Type B pancreatic cell (in vitro differentiated cells): ENCODE measurements around the gene SNAP29. TPM values are rescaled to one million over a fixed set of nuclear protein-coding genes. Genes with fewer than 3 reads are reported as not detected.

Experiments
- DNase-seq: peaks from one replicate; pipeline ENCODE4 v3.0.0; 2021; ENCODE audit warnings: mixed read lengths; ENCODE audit not compliant: unreplicated experiment; ENCODE audit errors: extremely low spot score
- H3K27ac Mint-ChIP-seq: 2 replicates; pipeline ENCODE4 v1.8.0; 2021; ENCODE audit warnings: mild to moderate bottlenecking, mixed read lengths
- H3K27me3 Mint-ChIP-seq: 2 replicates; pipeline ENCODE4 v1.8.0; 2021; ENCODE audit warnings: mixed read lengths
- H3K36me3 Mint-ChIP-seq: 2 replicates; pipeline ENCODE4 v1.8.0; 2021; ENCODE audit warnings: mixed read lengths
- H3K4me1 Mint-ChIP-seq: one replicate; pipeline ENCODE4 v1.8.0; 2021; ENCODE audit warnings: mixed read lengths; ENCODE audit not compliant: unreplicated experiment
- H3K4me3 Mint-ChIP-seq: 2 replicates; pipeline ENCODE4 v1.8.0; 2021; ENCODE audit warnings: mild to moderate bottlenecking, mixed read lengths
- H3K9me3 Mint-ChIP-seq: 2 replicates; pipeline ENCODE4 v1.8.0; 2021; ENCODE audit warnings: mixed read lengths
- total RNA-seq: library from RNA; stranded (reverse); gene quantifications from 2 replicates; pipeline ENCODE4 v1.2.1, GENCODE V29; 2021; ENCODE audit warnings: low replicate concordance
- TF ChIP-seq, protein P1 (sequence below): fragments of 200-600 bp; sonication (generic); conservative IDR thresholded peaks from 2 replicates; pipeline ENCODE4 v1.5.0; 2021; ENCODE audit warnings: antibody characterized with exemption, mild to moderate bottlenecking

Gene SNAP29
- total RNA-seq, 1 donor from 2014 or later, result 20.4 TPM

DNA sequence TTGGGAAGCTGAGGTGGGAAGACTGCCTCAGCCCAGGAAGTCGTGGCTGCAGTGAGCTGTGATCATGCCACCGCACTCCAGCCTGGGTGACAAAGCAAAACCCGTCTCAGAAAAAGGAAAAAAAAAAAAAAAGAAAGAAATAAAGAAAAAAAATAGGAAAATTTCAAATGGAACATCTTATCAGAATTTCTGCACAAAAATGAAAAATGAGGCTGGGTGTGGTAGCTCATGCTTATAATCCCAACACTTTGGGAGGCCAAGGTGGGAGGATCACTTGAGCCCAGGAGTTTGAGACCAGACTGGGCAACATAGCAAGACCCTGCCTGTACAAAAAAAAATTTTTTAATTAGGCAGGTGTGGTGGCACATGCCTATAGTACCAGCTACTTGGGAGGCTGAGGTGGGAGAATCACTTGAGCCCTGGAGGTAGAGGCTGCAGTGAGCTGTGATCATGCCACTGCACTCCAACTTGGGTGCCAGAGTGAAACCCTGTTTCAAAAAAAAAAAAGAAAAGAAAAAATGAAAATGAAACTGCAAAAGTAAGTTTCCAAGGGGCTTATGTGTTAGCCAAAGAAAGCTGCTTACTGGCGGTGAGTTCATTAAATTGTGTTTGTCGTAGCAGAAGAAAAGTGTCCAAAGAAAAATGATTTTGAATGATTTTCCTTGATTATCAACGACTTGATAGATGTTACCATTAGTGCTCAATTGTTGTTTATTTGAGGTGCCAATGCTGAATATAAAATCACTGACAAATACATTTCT, 50.9 kb downstream of the SNAP29 start:
- H3K27ac Mint-ChIP-seq, result no peak overlapping the region
- DNase-seq, result no peak
- H3K9me3 Mint-ChIP-seq, result no peaks in the 10 kb centered on the region
- no peaks in the 10 kb centered on the region for H3K4me1 Mint-ChIP-seq
- no peak overlapping the region for H3K4me3 Mint-ChIP-seq
- H3K27me3 Mint-ChIP-seq, result peaks cover 4% of the 10 kb centered on the region
- H3K36me3 Mint-ChIP-seq, result no peaks in the 10 kb centered on the region
- TF ChIP-seq, protein P1, sequence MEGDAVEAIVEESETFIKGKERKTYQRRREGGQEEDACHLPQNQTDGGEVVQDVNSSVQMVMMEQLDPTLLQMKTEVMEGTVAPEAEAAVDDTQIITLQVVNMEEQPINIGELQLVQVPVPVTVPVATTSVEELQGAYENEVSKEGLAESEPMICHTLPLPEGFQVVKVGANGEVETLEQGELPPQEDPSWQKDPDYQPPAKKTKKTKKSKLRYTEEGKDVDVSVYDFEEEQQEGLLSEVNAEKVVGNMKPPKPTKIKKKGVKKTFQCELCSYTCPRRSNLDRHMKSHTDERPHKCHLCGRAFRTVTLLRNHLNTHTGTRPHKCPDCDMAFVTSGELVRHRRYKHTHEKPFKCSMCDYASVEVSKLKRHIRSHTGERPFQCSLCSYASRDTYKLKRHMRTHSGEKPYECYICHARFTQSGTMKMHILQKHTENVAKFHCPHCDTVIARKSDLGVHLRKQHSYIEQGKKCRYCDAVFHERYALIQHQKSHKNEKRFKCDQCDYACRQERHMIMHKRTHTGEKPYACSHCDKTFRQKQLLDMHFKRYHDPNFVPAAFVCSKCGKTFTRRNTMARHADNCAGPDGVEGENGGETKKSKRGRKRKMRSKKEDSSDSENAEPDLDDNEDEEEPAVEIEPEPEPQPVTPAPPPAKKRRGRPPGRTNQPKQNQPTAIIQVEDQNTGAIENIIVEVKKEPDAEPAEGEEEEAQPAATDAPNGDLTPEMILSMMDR, result no peak

DNA sequence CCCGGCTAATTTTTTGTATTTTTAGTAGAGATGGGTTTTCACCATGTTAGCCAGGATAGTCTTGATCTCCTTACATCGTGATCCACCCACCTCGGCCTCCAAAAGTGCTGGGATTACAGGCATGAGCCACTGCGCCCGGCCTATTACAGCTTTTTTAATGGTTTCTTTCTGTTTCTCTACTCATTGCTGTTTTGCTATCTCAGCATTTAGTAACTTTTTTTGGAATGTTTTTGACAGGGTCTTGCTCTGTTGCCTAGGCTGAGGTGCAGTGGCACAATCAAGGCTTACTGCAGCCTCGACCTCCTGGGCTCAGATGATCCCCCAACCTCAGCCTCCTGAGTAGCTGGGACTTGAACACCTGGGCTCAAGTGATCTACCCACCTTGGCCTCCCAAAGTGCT, 53.7 kb downstream of the SNAP29 start:
- Mint-ChIP-seq H3K27ac (no peak overlapping the region), H3K36me3 (no peaks in the 10 kb centered on the region), H3K4me1 (peaks cover 8% of the 10 kb centered on the region), H3K4me3 (no peak overlapping the region), H3K9me3 (no peaks in the 10 kb centered on the region), H3K27me3 (no peaks in the 10 kb centered on the region)
- TF ChIP-seq, protein P1, result no peak
- DNase-seq, result no peak

DNA sequence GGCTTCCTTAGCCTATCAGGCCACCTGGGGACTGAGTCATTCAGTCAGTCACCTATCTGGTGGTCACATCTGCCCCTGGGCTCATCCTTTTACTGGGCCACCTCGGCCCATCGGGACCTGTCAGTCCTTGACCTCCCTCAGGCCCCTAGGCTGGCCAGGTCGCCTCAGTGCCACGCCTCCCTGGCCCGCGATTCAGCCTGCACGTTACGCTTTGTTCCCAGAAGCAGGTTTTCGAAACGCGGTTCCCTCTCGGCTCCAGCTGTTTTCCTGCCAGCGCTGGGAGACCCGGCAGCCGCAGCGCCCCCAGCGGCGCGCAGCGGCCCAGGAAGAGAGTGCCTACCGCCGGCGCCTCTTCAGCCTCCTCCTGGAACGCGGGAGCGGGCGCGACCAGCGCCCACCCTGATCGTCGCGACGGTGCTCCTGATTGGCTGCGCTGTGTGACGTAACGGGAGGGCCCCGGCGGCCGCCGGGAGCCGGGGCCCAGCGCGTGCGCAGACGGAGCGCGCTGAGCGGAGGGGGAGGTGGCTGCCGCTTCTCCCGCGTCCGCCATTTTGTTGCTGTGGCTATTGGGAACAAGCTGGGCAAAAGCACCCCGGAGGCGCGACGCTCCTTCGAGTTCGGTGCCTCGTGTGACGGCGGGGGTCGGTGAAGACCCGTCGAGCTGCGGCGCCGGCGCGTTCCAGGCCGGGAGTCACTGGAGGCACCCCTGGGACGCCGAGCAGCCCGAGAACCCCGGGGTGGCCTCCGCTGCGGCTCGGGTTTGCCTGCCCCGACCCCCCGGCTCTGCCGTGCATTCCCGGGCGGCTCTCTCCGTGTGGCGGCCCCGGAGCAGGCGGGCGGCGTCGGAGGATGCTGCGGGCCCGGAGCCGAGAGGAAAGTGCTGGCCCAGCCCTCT, 58.4 kb downstream of the SNAP29 start, which contains the start of gene CRKL:
Gene CRKL (plus strand): TSS at position 492 of the 895 bp plus-strand sequence. CDS start 528 bp downstream, outside the sequence.
- Mint-ChIP-seq H3K9me3 (no peaks in the 10 kb centered on the region), H3K4me1 (peaks cover 27% of the 10 kb centered on the region), H3K36me3 (peaks cover 16% of the 10 kb centered on the region), H3K27me3 (no peaks in the 10 kb centered on the region), H3K4me3 (peak within 1 kb of the TSS; percentile 90), H3K27ac (peak within 1 kb of the TSS; percentile 96)
- TF ChIP-seq, protein P1, result peak; percentile 99
- peak; percentile 99 for DNase-seq

DNA sequence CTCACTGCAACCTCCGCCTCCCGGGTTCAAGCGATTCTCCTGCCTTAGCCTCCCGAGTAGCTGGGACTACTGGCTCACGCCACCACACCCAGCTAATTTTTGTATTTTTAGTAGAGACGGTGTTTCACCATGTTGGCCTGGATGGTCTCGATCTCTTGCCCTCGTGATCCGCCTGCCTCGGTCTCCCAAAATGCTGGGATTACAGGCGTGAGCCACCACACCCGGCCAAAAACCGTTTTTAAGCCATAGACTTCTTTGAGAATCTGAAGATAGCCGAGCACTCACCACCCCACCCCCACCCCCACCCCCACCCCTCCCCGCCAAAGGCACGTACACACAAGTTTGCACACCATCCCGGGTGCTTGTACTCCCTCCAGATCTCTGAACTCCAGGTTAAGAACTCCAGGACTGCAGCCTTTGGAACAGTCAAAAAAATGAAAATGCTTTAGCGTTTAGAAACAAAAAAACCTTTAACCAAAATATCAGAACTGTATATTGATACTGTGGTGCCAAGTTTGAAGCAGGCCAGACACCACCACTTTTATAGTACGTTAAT, 59.9 kb downstream of the SNAP29 start:
- H3K9me3 Mint-ChIP-seq, result no peaks in the 10 kb centered on the region
- TF ChIP-seq, protein P1, result no peak
- peak overlapping the region; percentile 82 for H3K27ac Mint-ChIP-seq
- H3K27me3 Mint-ChIP-seq, result no peaks in the 10 kb centered on the region
- H3K36me3 Mint-ChIP-seq, result peaks cover 19% of the 10 kb centered on the region
- no peak for DNase-seq
- peak overlapping the region; percentile 87 for H3K4me3 Mint-ChIP-seq
- H3K4me1 Mint-ChIP-seq, result peaks cover 30% of the 10 kb centered on the region

DNA sequence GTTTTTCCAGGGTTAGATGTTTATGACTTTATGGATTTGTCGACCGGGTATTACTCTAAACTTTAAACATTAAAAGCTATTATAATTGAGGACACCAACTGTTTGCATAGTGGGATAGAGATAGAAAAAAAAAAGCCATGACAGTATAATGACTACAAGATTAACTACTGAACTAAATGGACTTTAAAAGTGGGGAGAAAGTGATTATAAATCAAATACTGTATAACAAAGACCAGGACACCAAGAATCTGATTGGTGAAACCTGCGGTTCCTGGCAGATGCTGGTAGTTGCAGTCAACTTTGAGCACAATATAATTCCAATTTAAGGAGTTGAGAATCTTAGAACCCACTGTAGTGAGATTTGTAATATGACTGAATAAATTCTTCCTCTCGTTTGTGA, 60.9 kb downstream of the SNAP29 start:
- Mint-ChIP-seq H3K27ac (peak overlapping the region; percentile 82), H3K27me3 (no peaks in the 10 kb centered on the region), H3K9me3 (no peaks in the 10 kb centered on the region), H3K4me3 (peak overlapping the region; percentile 87), H3K4me1 (peaks cover 30% of the 10 kb centered on the region), H3K36me3 (peaks cover 19% of the 10 kb centered on the region)
- no peak for DNase-seq
- TF ChIP-seq, protein P1, result no peak
